GM23338 (cell line): ENCODE measurements around the gene STX11. TPM values are rescaled to one million over a fixed set of nuclear protein-coding genes. Genes with fewer than 3 reads are reported as not detected.
A peak's percentile ranks its signal among the peaks of the same experiment; 100 is the strongest.

Source experiments
- ATAC-seq: fragments of 200-7000 bp; cut with Tn5 transposase; 3 replicates; pipeline ENCODE4 v1.9.1; 2020
- DNase-seq: peaks from one replicate; pipeline ENCODE4 v3.0.0-alpha.2; 2015; ENCODE audit warnings: low spot score
- H2AFZ ChIP-seq: fragments of 200-600 bp; sonication (generic); 2 replicates; pipeline ENCODE4 v1.8.0; 2016; ENCODE audit warnings: antibody characterized with exemption, mild to moderate bottlenecking, moderate library complexity
- H3F3A ChIP-seq: fragments of 200-600 bp; sonication (generic); replicated peaks from 2 replicates; pipeline ENCODE4 v1.8.0; 2017; ENCODE audit warnings: antibody characterized with exemption, mixed run types, low read depth
- H3K27ac ChIP-seq: fragments of 200-600 bp; sonication (generic); 2 replicates; pipeline ENCODE4 v1.6.1; 2016; ENCODE audit warnings: low read depth
- H3K27me3 ChIP-seq: fragments of 200-600 bp; sonication (generic); 2 replicates; pipeline ENCODE4 v1.8.0; 2016; ENCODE audit warnings: mild to moderate bottlenecking, mixed run types, moderate library complexity; ENCODE audit not compliant: insufficient read depth
- H3K36me3 ChIP-seq: fragments of 200-600 bp; sonication (generic); 2 replicates; pipeline ENCODE4 v1.8.0; 2016; ENCODE audit warnings: mild to moderate bottlenecking; ENCODE audit not compliant: insufficient read depth
- H3K4me1 ChIP-seq: fragments of 200-600 bp; sonication (generic); 2 replicates; pipeline ENCODE4 v1.8.0; 2016; ENCODE audit warnings: mild to moderate bottlenecking, moderate library complexity; ENCODE audit not compliant: insufficient read depth
- H3K4me2 ChIP-seq: fragments of 200-600 bp; sonication (generic); 2 replicates; pipeline ENCODE4 v1.7.1; 2017; ENCODE audit warnings: mixed run types
- H3K4me3 ChIP-seq: fragments of 200-600 bp; sonication (generic); 2 replicates; pipeline ENCODE4 v1.6.1; 2016; ENCODE audit warnings: mixed run types
- H3K79me2 ChIP-seq: fragments of 200-600 bp; sonication (generic); replicated peaks from 2 replicates; pipeline ENCODE4 v1.8.0; 2017; ENCODE audit warnings: mild to moderate bottlenecking; ENCODE audit not compliant: insufficient read depth
- H3K9me2 ChIP-seq: fragments of 200-600 bp; sonication (generic); 2 replicates; pipeline ENCODE4 v1.8.0; 2017; ENCODE audit not compliant: insufficient read depth
- H4K20me1 ChIP-seq: fragments of 200-600 bp; sonication (generic); replicated peaks from 2 replicates; pipeline ENCODE4 v1.8.0; 2017; ENCODE audit warnings: mild to moderate bottlenecking; ENCODE audit not compliant: insufficient read depth
- H3K27ac Mint-ChIP-seq: 2 replicates; pipeline ENCODE4 v1.8.0; 2020; ENCODE audit warnings: inconsistent platforms, mild to moderate bottlenecking, moderate library complexity, mixed read lengths
- H3K27me3 Mint-ChIP-seq: 3 replicates; pipeline ENCODE4 v1.8.0; 2022; ENCODE audit warnings: low read depth, mild to moderate bottlenecking, moderate library complexity, mixed read lengths, inconsistent platforms; ENCODE audit not compliant: insufficient read depth, poor library complexity
- H3K36me3 Mint-ChIP-seq: 3 replicates; pipeline ENCODE4 v1.8.0; 2021; ENCODE audit warnings: low read depth, mild to moderate bottlenecking, inconsistent platforms, moderate library complexity, mixed read lengths
- H3K4me1 Mint-ChIP-seq: 3 replicates; pipeline ENCODE4 v1.8.0; 2020; ENCODE audit warnings: mild to moderate bottlenecking, inconsistent platforms, mixed read lengths
- H3K4me3 Mint-ChIP-seq: 3 replicates; pipeline ENCODE4 v1.8.0; 2021; ENCODE audit warnings: moderate library complexity, mild to moderate bottlenecking, inconsistent platforms, mixed read lengths
- H3K9me3 Mint-ChIP-seq: 3 replicates; pipeline ENCODE4 v1.8.0; 2020; ENCODE audit warnings: moderate library complexity, mild to moderate bottlenecking, inconsistent platforms, mixed read lengths
- NANOG ChIP-seq: IDR thresholded peaks from 2 replicates; pipeline ENCODE4 v1.6.1; 2016; ENCODE audit warnings: antibody characterized with exemption, borderline replicate concordance
- POLR2AphosphoS5 ChIP-seq: IDR thresholded peaks from 2 replicates; pipeline ENCODE4 v1.6.1; 2016; ENCODE audit warnings: antibody characterized with exemption, low read depth
- ZNF331 ChIP-seq: fragments of 250-450 bp; sonication (Bioruptor Pico); IDR thresholded peaks from 2 replicates; pipeline ENCODE4 v1.5.0; 2020; ENCODE audit warnings: low read depth, mild to moderate bottlenecking, moderate library complexity
- ZNF462 ChIP-seq: fragments of 250-450 bp; sonication (Bioruptor Pico); IDR thresholded peaks from 2 replicates; pipeline ENCODE4 v1.5.0; 2020; ENCODE audit warnings: mild to moderate bottlenecking, moderate library complexity
- polyA plus RNA-seq: library from polyadenylated mRNA; unstranded; fragments of >200 nt; fragmentation: Nextera tagmentation; extraction: Ambion mirVana; gene quantifications from 2 replicates; pipeline ENCODE4 v1.2.1, GENCODE V29; 2016
- total RNA-seq: library from RNA; depleted of rRNA; stranded (reverse); fragments of >200 nt; shearing (Covaris generic); gene quantifications from 2 replicates; pipeline ENCODE4 v1.2.3, GENCODE V29; 2014
- TF ChIP-seq, protein P1 (sequence below): IDR thresholded peaks from 2 replicates; pipeline ENCODE4 v1.6.1; 2016; ENCODE audit warnings: antibody characterized with exemption

Gene STX11
- total and polyA plus RNA-seq, 2 experiments from 2014 or later: 0.35 to 0.52 TPM

GRCh38 chr6:144231721-144232120 lies 81.4 kb downstream of the STX11 start (continued):
- no peak for TF ChIP-seq ZNF462 (CRISPR knock-in tag)

DNA sequence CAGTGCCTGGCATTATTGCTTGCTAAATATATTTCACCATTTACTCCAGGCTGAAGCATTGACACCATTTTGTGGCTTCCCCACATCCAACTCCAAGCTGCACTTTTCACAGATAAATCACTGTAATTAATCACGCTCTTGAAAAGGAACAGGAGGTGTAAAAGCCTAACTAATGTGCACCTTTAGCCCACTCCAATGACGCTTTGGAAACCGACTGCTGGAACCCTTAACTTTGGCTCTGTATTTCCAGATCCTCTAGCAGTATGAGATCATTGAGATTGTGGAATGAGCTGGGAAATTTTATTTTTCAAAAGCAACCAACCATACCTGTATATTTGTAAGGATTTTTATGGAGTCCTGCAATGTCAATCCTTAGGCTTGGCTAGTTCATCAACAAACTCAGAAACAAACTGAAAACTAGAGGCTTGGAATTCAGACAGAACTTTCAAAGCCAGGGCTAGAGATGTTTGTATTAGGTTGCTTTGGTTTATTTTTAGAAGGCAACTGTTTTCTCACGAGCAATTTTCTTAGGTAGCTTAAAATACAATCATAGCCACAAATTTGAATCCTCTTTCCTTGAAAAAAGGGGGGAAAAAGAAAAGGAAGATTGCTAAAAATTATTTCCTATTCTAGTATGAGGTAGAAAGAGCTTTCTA lies 82.0 kb downstream of the STX11 start:
- ATAC-seq: no peak
- TF ChIP-seq ZNF331 (CRISPR knock-in tag) (no peak), NANOG (no peak), POLR2AphosphoS5 (no peak), ZNF462 (CRISPR knock-in tag) (no peak)
- TF ChIP-seq, protein P1, sequence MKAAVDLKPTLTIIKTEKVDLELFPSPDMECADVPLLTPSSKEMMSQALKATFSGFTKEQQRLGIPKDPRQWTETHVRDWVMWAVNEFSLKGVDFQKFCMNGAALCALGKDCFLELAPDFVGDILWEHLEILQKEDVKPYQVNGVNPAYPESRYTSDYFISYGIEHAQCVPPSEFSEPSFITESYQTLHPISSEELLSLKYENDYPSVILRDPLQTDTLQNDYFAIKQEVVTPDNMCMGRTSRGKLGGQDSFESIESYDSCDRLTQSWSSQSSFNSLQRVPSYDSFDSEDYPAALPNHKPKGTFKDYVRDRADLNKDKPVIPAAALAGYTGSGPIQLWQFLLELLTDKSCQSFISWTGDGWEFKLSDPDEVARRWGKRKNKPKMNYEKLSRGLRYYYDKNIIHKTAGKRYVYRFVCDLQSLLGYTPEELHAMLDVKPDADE: no peak

More for the DNA sequence above, 82.0 kb downstream of the STX11 start:
- Mint-ChIP-seq H3K27me3 (peaks cover 7% of the 10 kb centered on the region), H3K27ac (no peak overlapping the region), H3K9me3 (peaks cover 24% of the 10 kb centered on the region), H3K4me1 (peaks cover 20% of the 10 kb centered on the region), H3K36me3 (peaks cover 22% of the 10 kb centered on the region; the same call in 2 of the 3 replicates), H3K4me3 (no peak overlapping the region)
- Histone ChIP-seq H3K4me2 (no peak overlapping the region), H4K20me1 (no peaks in the 10 kb centered on the region), H3K79me2 (no peaks in the 10 kb centered on the region), H2AFZ (peak overlapping the region; percentile 1; the same call in 1 of the 2 replicates), H3K4me1 (0 out of 2 replicates have a peak, but pooled peaks cover 13% of the 10 kb centered on the region), H3K4me3 (no peak overlapping the region), H3K9me2 (no peaks in the 10 kb centered on the region), H3K36me3 (no peaks in the 10 kb centered on the region), H3F3A (no peaks in the 10 kb centered on the region), H3K27ac (no peak overlapping the region), H3K27me3 (no peaks in the 10 kb centered on the region)
- DNase-seq: no peak
